B cell (primary cell): ENCODE results near the gene ASB7. TPM values are rescaled to one million over a fixed set of nuclear protein-coding genes. Genes with fewer than 3 reads are reported as not detected.

Experiments used
- ATAC-seq: fragments of 200-7000 bp; cut with Tn5 transposase; one replicate; pipeline ENCODE4 v1.10.0; 2021; ENCODE audit warnings: low read depth, mild to moderate bottlenecking, moderate number of reproducible peaks, moderate library complexity
- CTCF ChIA-PET: fragments of 350-600 bp; sonication (Branson Sonifier 250); formaldehyde crosslinking; loops from one replicate; lab custom pipeline; 2021; ENCODE audit warnings: antibody characterized with exemption, inconsistent platforms; lab: Charles Lee
- POLR2A ChIA-PET: fragments of 350-600 bp; sonication (Branson Sonifier 250); formaldehyde crosslinking; loops from one replicate; lab custom pipeline; 2021; ENCODE audit warnings: antibody characterized with exemption; lab: Charles Lee
- DNase-seq: peaks from one replicate; pipeline ENCODE4 v3.0.0; 2013
- H2AFZ ChIP-seq: 2 replicates; pipeline ENCODE4 v1.6.1; 2012; ENCODE audit warnings: mild to moderate bottlenecking, low read depth, low read length; ENCODE audit not compliant: insufficient read depth, poor library complexity, severe bottlenecking
- H3K27ac ChIP-seq, 2 donors: 1 replicate in 1 of 2; 2 replicates in 1 of 2; pipeline ENCODE4 v1.5.1; 2012 to 2013; ENCODE audit warnings: low read length in 2 of 2, mild to moderate bottlenecking in 2 of 2, moderate library complexity in 1 of 2
- H3K27me3 ChIP-seq, 4 experiments: fragments of 200-600 bp in 1 of 4; sonication (generic) in 1 of 4; replicated peaks in 1 of 4; 1 replicate in 2 of 4; 2 replicates in 2 of 4; pipeline versions ENCODE4 v1.6.1 to v1.7.0; 2013 to 2016; ENCODE audit warnings: low read length in 3 of 4, mild to moderate bottlenecking in 2 of 4, mixed read lengths in 1 of 4, moderate library complexity in 1 of 4; ENCODE audit not compliant: insufficient read depth in 4 of 4, control insufficient read depth in 3 of 4; ENCODE audit errors: control extremely low read depth in 1 of 4
- H3K36me3 ChIP-seq, 2 experiments: replicated peaks in 1 of 2; 1 replicate in 1 of 2; 2 replicates in 1 of 2; pipeline versions ENCODE4 v1.6.1 to v1.7.1; 2013; ENCODE audit warnings: low read length in 1 of 2; ENCODE audit not compliant: insufficient read depth in 2 of 2, control insufficient read depth in 1 of 2; ENCODE audit errors: control extremely low read depth in 1 of 2, extremely low read depth in 1 of 2
- H3K4me1 ChIP-seq, 2 donors: fragments of 200-600 bp in 1 of 2; sonication (generic) in 1 of 2; 1 replicate in 1 of 2; 2 replicates in 1 of 2; pipeline versions ENCODE4 v1.5.1 to v1.6.1; 2013 to 2017; ENCODE audit warnings: low read length in 2 of 2; ENCODE audit not compliant: control insufficient read depth in 2 of 2, insufficient read depth in 2 of 2
- H3K4me2 ChIP-seq: replicated peaks from 2 replicates; pipeline ENCODE3; 2012; ENCODE audit warnings: mild to moderate bottlenecking, low read depth, low read length; ENCODE audit not compliant: poor library complexity, severe bottlenecking
- H3K4me3 ChIP-seq, 5 experiments: fragments of 200-600 bp in 1 of 5; sonication (generic) in 1 of 5; 1 replicate in 3 of 5; 2 replicates in 2 of 5; pipeline versions ENCODE4 v1.5.1 to v1.7.0; 2011 to 2016; ENCODE audit warnings: low read length in 4 of 5, mild to moderate bottlenecking in 4 of 5, low read depth in 2 of 5, control low read depth in 1 of 5, moderate library complexity in 1 of 5; ENCODE audit not compliant: insufficient read depth in 1 of 5; ENCODE audit errors: control extremely low read depth in 1 of 5, extremely low read depth in 1 of 5
- H3K79me2 ChIP-seq: fragments of 200-600 bp; sonication (generic); one replicate; pipeline ENCODE4 v1.6.0; 2016; ENCODE audit warnings: low read length; ENCODE audit not compliant: control insufficient read depth, insufficient read depth
- H3K9ac ChIP-seq: fragments of 200-600 bp; sonication (generic); 2 replicates; pipeline ENCODE4 v1.6.1; 2017; ENCODE audit warnings: mild to moderate bottlenecking, low read length, moderate library complexity
- H3K9me3 ChIP-seq, 3 donors: one replicate each; pipeline versions ENCODE4 v1.6.1 to v1.7.1; 2013; ENCODE audit warnings: low read length in 2 of 3; ENCODE audit not compliant: control insufficient read depth in 2 of 3, insufficient read depth in 1 of 3; ENCODE audit errors: control extremely low read depth in 1 of 3
- H4K20me1 ChIP-seq: 2 replicates; pipeline ENCODE4 v1.6.0; 2012; ENCODE audit warnings: mild to moderate bottlenecking, low read length; ENCODE audit not compliant: insufficient read depth, control insufficient read depth, poor library complexity, severe bottlenecking
- H3K27ac Mint-ChIP-seq: one replicate; pipeline ENCODE4 v1.8.0; 2021; ENCODE audit warnings: mixed read lengths
- H3K27me3 Mint-ChIP-seq: one replicate; pipeline ENCODE4 v1.8.0; 2021; ENCODE audit warnings: mixed read lengths
- H3K4me1 Mint-ChIP-seq: one replicate; pipeline ENCODE4 v1.8.0; 2021; ENCODE audit warnings: mixed read lengths
- H3K4me3 Mint-ChIP-seq: one replicate; pipeline ENCODE4 v1.8.0; 2021; ENCODE audit warnings: mixed read lengths
- H3K9me3 Mint-ChIP-seq: one replicate; pipeline ENCODE4 v1.8.0; 2022; ENCODE audit warnings: mixed read lengths; ENCODE audit not compliant: insufficient read depth
- CTCF ChIP-seq: fragments of 200-600 bp; IDR thresholded peaks from one replicate; pipeline ENCODE4 v1.8.0; 2022; ENCODE audit warnings: antibody characterized with exemption, mild to moderate bottlenecking
- EZH2 ChIP-seq: IDR thresholded peaks from 2 replicates; pipeline ENCODE4 v1.6.1; 2012; ENCODE audit warnings: borderline replicate concordance, low read depth, mild to moderate bottlenecking, moderate library complexity, low read length; ENCODE audit not compliant: insufficient read depth, poor library complexity, severe bottlenecking
- WGBS: methylation state at CpG from one replicate; pipeline ENCODE4 v1.1.5; 2013; ENCODE audit warnings: missing lambda C conversion rate; ENCODE audit not compliant: insufficient coverage; 5-methylcytosine and 5-hydroxymethylcytosine counted together
- intact Hi-C: fragments of 100-400 bp; cut with micrococcal nuclease; formaldehyde crosslinking; loops from one replicate; pipeline ENCODE4 v1.10.0; 2022
- polyA plus RNA-seq: library from polyadenylated mRNA; depleted of rRNA; stranded (reverse); fragments of >200 nt; gene quantifications from 2 replicates; pipeline ENCODE4 v1.2.3, GENCODE V29; 2012
- total RNA-seq, 2 donors: library from RNA; stranded (reverse); fragments of 120-200 nt in 1 of 2; gene quantifications; 1 replicate in 1 of 2; 2 replicates in 1 of 2; pipeline versions ENCODE4 v1.2.3 to v1.2.4, GENCODE V29; 2013 to 2022

ASB7 gene
- total and polyA plus RNA-seq, 2 donors (not counting 1 experiment from before 2014, with no cell fraction given): 12.1 to 25.0 TPM

GRCh38 chr15:100691321-100691720, 88.9 kb downstream of the ASB7 start:
- no peak overlapping the region for H3K27ac Mint-ChIP-seq
- peaks cover 0 to 4% (median 0%) of the 10 kb centered on the region in 4 experiments for H3K27me3 ChIP-seq

GRCh38 chr15:100692246-100692645, 89.9 kb downstream of the ASB7 start:
- Histone ChIP-seq H3K4me3 (no peak overlapping the region), H2AFZ (no peak overlapping the region), H3K36me3 (no peaks in the 10 kb centered on the region), H3K4me2 (no peak overlapping the region), H3K9me3 (peaks cover 0 to 9% (median 0%) of the 10 kb centered on the region in 3 donors), H3K4me1 (no peaks in the 10 kb centered on the region), H3K9ac (no peak overlapping the region), H3K27me3 (peaks cover 0 to 4% (median 2%) of the 10 kb centered on the region in 4 experiments), H4K20me1 (no peaks in the 10 kb centered on the region), H3K27ac (no peak overlapping the region), H3K79me2 (no peaks in the 10 kb centered on the region)
- Mint-ChIP-seq H3K4me3 (no peak overlapping the region), H3K4me1 (no peaks in the 10 kb centered on the region), H3K9me3 (peaks cover 3% of the 10 kb centered on the region), H3K27me3 (peaks cover 20% of the 10 kb centered on the region), H3K27ac (no peak overlapping the region)
- DNase-seq: no peak
- ATAC-seq: no peak
- intact Hi-C loops: no loop called here
- POLR2A ChIA-PET: no interaction called here
- 86% methylated on average over 2 of the region's 3 CpGs for WGBS
- no peak for TF ChIP-seq EZH2
- no peak for TF ChIP-seq CTCF
- CTCF ChIA-PET: no interaction called here

More at GRCh38 chr15:100691321-100691720, 88.9 kb downstream of the ASB7 start:
- TF ChIP-seq EZH2 (no peak), CTCF (no peak)
- peaks cover 0 to 9% (median 0%) of the 10 kb centered on the region in 3 donors for H3K9me3 ChIP-seq
- H3K36me3 ChIP-seq: no peaks in the 10 kb centered on the region
- H3K27ac ChIP-seq: no peak overlapping the region
- H3K4me1 ChIP-seq: no peaks in the 10 kb centered on the region
- POLR2A ChIA-PET: no interaction called here
- no peaks in the 10 kb centered on the region for H4K20me1 ChIP-seq
- intact Hi-C loops: no loop called here
- H3K27me3 Mint-ChIP-seq: peaks cover 19% of the 10 kb centered on the region
- H3K4me3 Mint-ChIP-seq: no peak overlapping the region
- WGBS: 100% methylated on average over 3 of the region's 4 CpGs
- CTCF ChIA-PET: no interaction called here
- no peak overlapping the region for H3K9ac ChIP-seq
- H3K4me1 Mint-ChIP-seq: no peaks in the 10 kb centered on the region
- H3K4me3 ChIP-seq: no peak overlapping the region
- H2AFZ ChIP-seq: no peak overlapping the region
- no peaks in the 10 kb centered on the region for H3K9me3 Mint-ChIP-seq
- ATAC-seq (no peak), DNase-seq (no peak)
- no peaks in the 10 kb centered on the region for H3K79me2 ChIP-seq
- H3K4me2 ChIP-seq: no peak overlapping the region
